Stimulated activated CD4-positive, alpha-beta T cell treated with anti-CD3 and anti-CD28 coated beads, Interleukin-1b, Interleukin-23, amount 100 ng/mL, for 24 hours (primary cell): Measurements from ENCODE around the gene GPR176.
A peak's percentile ranks its signal among the peaks of the same experiment; 100 is the strongest.

Experiments
- DNase-seq, 4 experiments: peaks; one replicate each; pipeline ENCODE4 v3.0.0-alpha.2; 2020; ENCODE audit warnings: low read depth in 4 of 4, low spot score in 1 of 4

Gene GPR176

DNA sequence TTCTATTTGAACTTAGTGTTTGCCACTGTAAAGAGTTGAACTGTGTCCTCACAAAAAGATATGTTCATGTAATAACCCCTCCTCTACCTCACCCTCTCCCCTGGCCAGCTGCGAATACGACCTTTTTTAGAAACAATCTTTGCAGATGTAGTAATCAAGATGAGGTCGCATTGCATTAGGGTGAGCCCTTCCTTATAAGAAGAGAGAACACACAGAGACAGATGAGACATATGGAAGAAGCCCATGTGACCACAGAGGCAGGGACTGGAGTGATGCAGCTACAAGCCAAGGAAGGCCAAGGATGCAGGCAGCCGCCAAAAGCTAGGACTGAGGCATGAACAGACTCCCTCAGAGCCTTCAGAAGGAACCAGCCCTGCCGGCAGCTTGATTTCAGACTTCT, 27.6 kb downstream of the GPR176 start:
- DNase-seq, result no peak

DNA sequence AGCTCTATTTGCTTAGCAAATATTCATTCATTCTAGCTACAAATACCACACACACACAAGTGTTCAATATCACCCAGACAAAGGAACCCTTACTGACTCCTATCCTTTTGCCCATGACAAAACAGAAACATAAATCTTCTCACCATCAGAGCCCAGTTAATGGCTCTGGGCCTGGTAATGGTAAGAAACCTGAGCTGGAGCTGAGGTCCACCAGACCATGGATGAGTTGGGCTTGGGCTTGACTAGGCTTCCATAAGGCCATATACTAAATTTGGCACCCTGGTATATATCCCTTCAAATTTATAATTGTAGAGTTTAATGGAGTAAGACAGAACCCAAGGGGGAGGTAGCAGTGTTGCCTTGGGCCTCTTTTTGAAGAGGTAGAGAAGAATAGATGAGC, 29.4 kb downstream of the GPR176 start:
- DNase-seq, result no peak

DNA sequence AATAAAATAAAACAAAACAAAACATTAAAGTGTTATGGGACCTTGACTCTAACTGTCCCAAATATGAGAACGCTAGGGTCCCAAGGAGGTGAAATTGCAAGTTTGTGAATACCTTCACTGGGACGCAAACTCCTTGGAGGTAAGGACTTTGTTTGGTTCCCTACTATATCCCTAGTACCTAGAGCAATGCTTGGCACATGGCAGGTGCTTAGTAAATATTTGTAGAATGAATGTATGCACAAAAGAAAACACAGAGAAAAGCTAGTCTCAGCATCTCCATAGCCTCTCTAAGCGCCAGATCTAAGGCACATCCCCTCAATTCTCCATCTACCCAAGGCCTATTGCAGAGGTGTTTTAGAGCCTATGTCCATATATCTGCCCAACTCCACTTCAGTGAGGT, 30.5 kb downstream of the GPR176 start:
- no peak for DNase-seq

DNA sequence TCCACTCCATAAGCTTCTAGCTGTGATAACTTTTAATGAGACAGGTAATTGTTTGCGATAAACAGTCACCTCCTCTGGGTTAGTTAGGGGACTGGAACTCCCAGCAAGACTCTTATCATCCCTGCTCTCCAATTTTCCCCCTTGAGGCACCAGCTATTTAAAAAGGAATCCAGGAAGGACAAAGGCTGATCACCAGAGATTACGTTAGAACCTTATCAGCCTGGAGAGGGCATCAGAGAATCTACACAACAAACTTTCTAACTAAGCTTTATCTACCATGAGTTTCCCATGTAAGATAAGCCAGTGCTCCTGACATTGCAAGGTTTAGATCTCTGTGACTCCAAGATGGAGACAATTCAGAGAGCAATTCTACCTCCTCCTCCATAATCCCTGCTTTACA, 31.3 kb downstream of the GPR176 start:
- DNase-seq, result no peak

DNA sequence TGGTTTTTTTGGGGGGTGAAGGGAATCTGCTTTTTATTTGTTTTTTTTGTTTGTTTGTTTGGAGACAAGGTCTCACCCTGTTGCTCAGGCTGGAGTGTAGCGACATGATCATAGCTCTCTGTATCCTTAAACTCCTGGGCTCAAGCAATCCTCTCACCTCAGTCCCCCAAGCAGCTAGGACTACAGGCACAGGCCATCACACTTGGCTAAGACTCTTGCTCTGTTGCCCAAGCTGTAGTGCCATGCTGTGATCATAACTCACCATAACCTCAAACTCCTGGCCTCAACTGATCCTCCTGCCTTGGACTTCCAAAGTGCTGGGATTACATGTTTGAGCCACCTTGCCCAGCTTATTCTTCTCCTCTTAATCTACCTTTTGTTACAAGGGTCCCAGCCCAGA, 31.8 kb downstream of the GPR176 start:
- DNase-seq, result no peak

DNA sequence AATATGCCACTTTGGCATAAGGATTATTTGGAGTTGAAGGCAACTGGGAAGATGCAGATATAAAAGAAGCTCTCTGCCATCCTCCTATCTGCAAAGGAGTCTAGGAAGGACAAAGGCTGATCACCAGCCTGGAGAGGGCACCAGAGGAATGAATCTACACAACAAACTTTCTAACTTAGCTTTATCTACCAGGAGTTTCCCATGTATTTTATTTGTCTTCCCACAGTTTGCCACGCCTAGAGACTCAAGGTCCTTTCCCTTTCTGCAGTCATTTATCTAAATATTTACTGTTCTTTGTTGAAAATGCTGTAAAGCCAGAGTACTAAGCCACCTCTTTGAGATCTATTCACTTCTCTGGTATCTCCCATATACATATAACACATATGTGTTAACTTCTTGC, 32.2 kb downstream of the GPR176 start:
- no peak for DNase-seq

DNA sequence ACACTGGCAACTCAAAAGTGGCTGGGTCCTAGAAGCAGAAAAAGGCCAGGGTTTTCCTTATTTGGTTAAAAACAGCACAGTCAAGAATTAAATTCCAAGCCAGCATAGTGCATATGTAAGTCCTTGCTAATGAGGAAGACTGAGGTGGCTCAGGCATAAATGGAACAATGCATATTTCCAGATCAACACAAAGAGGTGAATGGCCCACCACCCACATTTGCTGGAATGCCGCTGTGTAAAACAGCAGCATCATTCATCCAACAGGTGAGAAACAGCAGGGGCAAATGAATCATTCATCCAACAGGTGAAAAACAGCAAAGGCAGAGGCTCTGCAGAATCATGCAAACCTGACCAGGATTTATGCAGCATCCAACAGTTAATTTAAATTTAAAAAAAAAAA, 32.9 kb downstream of the GPR176 start:
- no peak for DNase-seq

DNA sequence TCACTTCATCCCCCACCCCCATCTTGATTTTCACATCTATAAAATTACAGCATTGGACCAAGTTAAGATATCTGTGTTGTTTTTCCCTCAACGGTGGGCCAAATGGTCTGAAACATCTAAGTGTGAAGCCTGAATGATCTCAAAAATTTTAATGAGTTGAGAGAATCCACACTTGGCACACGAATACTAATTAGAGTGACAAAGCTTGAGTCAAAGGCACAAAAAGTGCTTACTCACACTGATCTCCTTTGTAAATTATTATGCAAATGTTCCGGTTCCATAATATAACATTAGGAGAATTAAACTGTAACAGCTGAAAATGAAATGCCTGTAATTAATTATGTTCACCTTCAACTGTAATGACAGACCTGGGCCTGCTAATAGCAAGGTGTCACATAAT, 33.6 kb downstream of the GPR176 start:
- DNase-seq, result no peak

DNA sequence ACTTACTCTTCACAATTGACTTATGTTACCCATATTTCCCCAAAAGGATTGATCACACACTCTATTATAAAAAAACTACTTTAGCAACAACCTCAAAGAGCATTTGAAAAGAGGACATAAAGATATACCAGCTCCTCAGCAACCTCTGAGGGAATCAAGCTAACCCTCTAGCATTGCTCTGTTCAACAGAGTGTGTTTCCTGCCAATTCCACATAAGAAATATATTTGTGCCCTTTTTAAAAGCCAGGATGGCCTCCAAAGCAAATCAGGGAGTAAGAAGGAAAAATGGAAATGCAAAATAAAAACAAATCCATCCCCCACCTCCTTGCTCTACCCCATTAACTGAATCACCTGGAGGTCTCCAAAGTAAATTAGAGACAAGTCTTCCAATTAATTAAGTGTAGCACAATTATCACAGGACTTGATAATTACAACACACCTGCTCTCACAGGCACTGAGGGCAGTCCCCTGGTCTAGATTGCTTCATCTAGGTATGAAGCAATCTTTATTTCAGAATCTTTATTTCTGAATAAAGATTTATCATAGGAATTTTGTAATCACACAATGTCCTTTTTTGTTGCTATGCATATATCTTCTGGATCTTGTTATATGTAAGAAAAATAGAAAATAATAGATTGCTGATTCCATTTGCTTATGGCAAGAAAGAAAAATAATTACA, 34.8 kb downstream of the GPR176 start:
- no peak for DNase-seq

DNA sequence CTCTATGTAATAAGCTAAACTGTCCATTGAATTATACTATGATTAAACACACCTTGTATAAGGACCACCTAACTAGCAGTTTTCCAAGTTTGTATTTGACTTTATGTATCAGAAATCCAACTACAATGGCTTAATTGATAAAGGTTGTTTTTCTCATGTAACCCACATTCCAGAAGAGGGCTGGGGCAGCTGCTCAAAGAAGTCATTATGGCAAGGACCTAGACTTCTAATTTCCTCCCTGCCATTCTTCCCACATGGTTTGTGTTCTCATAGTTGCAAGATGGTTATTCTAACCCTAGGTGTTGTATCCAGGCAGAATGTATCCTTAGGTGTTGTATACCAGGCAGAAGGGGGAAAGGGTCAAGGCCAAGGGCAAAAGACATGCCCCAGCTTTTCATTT, 35.7 kb downstream of the GPR176 start:
- DNase-seq, result no peak

DNA sequence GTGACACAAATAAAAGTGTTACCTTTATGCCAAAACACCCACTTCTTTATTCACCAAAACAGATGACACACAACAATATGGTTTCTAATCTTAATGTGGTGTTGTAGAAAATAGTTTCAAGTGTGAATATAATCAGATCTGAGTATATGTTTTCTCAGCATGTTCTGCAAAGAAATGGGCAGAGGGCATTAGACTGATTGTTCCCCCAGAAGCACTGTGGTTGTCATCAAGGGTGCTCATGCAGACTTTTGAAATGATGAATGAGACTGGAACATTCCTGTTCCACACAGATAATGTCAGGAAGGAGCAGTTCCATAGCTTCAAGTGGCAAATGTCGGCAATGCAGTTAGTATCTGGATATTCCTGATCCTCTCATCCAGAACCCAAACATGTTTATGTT, 37.5 kb downstream of the GPR176 start:
- DNase-seq, result no peak

DNA sequence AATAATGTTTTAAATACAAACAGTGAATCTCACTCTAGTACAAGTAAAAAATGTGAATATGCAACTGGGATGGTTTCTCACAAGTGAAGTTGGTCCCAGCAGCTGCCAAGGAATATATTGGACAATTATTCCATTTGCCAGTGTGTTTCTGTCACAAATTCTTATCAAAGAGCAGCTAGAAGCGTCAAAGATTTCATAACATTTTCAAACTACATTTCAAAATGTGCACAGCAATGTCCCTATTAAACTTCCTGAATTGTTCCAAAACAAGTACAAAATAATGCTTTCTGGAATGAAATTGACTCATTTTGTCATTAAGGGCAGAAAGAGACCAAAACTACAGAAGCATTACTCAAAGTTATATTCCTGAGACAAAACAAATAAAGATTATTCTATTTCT, 38.3 kb downstream of the GPR176 start:
- no peak for DNase-seq

DNA sequence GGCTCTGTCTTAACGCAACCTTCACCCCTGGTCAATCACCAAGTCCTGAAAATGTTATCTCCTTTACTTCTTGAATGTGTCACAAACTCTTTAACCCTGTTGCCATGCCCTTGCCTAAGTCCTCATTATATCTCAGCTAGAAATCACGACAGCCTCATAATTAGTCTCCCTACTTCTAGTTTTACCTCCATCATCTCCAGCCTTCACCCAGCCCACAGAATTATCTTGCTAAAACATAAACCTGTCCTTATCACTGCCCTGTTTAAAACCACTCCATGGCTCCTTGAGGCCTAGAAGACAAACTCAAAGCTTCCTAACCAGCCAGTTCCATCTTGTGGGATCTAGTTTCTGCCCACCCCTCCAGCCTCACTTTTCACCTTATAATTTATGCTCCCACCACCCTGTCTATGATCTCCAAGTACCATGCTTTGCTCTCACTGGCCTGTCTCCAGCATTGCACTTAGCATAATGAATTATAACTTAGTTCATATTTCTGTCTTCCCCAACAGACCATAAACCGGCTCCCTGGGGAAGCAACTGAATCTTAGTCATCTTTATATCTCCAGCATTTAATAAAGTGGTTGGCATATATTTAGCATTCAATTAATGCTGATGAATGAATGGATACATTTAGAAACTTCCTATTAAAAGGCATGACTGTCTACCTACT, 39.2 kb downstream of the GPR176 start:
- no peak for DNase-seq

DNA sequence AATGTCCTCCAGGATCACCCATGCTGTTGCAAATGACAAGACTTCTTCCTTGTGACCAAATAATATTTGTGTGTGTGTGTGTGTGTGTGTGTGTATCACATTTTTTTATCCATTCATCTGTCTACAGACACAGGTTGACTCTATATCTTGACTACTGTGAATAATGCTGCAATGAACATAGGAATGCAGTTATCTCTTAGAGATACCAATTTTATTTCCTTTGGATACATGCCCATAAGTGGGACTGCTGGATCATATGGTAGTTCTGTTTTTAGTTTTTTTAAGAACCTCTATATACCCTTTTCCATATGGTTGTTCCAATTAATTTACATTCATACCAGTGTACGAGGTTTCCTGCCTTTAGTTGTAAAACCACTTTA, 41.7 kb downstream of the GPR176 start:
- DNase-seq, result no peak

DNA sequence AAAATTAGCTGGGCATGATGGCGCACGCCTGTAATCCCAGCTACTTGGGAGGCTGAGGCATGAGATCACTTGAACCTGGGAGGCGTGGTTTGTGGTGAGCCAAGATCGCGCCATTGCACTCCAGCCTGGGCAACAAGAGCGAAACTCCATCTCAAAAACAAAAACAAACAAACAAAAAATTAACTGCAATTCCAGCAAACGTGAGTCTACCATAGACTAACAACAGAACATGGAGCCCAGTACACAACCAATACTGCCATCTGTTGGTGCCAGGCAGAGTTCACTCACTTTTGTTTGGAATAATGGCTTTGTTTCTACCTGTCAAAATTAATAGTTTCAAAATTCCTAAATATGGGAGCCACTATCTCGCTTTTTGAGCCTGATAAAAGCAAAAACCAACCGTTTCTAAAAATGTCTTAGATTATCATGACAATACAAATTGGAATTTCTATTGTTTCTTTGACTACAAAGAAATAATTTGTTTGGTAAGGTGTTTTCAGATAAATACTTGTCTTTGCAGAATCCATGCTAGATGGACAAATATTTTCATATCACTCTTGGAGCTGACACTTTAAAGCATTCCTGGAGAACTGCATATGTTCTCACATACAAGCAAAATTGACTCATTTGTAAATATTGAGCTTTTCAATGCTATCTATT, 45.0 kb downstream of the GPR176 start:
- peak in 1 of 4 experiments; percentile 1 for DNase-seq

DNA sequence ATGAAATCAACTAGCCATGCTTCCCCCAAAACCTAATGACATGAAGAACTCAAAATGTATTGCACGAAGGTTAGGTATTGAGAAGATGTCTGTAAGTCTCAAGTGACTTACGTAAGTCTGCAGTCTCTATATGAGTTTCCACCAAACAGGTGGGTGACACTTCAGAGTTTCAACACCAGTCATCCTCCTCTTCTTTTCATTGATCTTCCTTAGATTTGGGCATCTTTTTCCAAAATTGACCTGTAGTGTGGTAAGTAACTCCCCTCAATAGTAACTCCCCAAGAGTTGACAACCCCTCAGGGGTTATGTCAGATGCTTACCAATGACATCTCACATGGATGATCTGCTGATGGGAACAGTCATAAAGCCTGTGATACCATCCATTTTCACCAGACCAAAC, 46.1 kb downstream of the GPR176 start:
- no peak for DNase-seq

DNA sequence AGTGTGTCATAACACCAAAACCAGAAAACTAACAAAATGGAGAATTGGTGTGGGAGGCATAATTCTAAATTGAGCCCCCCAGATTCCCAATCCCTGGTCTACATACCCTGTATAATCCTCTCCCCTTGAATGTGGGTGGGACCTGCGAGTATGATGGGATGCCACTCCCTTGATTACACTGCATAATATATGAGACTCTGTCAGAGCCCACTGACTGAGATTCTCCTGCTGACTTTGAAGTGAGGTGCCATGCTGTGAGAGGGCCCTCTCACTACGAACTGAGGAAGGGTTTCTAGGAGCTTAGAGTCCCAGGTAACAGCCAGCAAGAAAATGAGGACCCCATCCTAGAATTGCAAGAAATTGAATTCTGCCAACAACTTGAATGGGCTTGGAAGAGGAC, 49.5 kb downstream of the GPR176 start:
- DNase-seq, result no peak

DNA sequence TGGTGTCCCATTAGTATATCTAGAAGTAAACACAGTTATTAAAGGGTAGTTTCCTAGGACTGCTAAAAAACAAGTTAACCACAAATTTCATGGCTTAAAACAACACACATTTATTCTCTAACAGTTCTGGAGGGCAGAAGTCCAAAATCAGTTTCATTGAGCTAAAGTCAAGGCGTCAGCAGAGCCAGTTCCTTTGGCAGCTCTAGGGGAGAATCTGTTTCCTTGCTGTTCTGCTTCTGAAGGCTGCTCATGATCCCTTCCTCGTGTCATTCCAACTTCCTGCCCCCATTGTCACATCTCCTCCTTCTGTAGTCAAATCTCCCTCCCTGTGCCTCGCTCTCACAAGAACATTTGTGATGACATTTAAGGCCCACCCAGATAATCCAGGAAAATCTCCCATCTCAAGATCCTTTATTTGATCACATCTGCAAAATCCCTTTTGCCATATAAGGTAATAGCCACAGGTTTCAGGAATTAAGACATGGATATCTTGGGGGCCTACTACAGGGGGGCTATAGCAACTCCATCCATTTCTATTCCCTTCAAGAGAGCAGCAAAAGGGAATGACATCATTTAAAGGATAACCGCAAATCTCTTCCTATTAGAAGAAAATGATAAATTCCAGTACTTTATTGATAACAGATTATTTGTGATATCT, 50.1 kb downstream of the GPR176 start:
- no peak for DNase-seq

DNA sequence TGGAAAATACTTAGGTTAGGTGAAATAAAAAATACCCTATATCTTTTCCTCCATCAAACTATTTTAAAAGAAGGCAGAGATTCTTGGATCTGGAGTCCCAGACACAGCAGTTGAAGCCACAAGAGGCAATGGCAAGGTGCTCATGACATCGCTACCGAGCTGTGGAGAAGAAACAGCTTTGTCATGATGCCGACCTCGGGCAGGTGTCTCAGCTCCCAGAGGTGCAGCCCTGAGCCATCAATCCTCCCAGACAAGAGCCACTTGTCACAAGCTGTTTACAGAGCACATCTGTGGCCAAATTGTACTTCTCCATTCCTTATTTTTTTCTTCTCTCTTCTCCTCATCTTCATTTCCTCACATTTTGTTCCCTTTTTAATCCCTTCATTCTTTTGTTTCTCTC, 50.8 kb downstream of the GPR176 start:
- DNase-seq, result no peak

DNA sequence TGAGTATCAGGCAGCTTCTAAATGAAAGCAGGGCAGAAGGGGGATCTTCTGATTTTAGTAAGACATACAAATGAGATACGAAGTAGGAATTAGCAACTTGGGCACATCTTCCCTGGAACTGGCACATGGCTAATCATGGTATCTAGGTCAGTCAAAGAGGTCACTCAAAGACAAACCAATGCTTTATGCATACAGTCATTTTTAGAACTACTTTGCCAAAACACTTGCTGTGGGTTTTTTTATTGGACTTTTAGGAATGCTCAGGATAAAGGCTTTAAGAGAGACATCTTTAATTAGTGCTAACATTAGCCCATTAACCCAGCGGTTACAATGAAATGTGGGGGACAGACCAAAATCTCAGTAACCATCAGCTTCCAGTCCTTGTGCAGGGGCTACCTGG, 51.7 kb downstream of the GPR176 start:
- no peak for DNase-seq

DNA sequence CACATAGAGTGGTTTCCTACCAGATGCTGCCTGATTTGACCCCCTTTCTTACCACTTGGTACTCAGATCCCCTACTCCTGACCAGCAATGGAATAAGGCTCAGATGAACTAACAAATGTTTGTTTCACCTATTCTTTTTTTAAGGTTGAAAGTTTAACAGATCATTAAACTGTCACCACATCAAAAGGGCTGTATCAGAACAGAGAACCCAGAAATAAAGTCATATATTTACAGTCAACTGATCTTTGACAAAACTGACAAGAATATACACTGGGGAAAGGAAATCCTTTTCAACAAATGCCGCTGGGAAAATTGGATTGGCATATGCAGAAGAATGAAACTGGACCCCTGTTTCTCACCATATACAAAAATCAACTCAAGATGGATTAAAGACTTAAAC, 56.0 kb downstream of the GPR176 start:
- DNase-seq, result no peak

DNA sequence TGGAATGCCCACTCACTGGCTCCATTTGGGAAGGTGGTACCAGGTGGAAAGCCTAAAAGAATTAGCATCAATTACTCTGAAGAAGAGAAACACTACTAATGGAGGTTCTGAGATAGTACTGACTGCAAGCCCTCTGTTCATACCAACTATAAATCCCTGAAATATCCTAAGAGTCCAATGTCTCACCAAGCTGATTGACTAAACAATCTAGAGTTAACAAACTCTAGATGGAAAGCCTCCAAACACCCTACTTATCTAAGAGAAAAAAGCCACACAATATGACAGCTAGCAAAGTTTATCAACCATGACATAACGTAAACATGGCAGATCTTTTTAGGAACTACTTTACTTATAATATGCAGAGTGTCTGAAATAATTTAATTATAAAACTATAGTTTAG, 59.2 kb downstream of the GPR176 start:
- no peak for DNase-seq
